Neural cell (in vitro differentiated cells): Measurements from ENCODE around the gene MKNK1.

Source experiments
- CTCF ChIP-seq: fragments of 450-650 bp; IDR thresholded peaks from 2 replicates; pipeline ENCODE4 v1.5.1; 2014; ENCODE audit warnings: antibody characterized with exemption, mild to moderate bottlenecking, moderate library complexity; ENCODE audit not compliant: poor library complexity, severe bottlenecking
- EP300 ChIP-seq: fragments of 450-650 bp; conservative IDR thresholded peaks from 2 replicates; pipeline ENCODE4 v1.6.1; 2014; ENCODE audit warnings: antibody characterized with exemption, mild to moderate bottlenecking, moderate library complexity; ENCODE audit not compliant: poor library complexity, severe bottlenecking
- RAD21 ChIP-seq: fragments of 450-650 bp; conservative IDR thresholded peaks from 2 replicates; pipeline ENCODE4 v1.6.1; 2014; ENCODE audit warnings: antibody characterized with exemption, mild to moderate bottlenecking, moderate library complexity
- REST ChIP-seq: IDR thresholded peaks from 2 replicates; pipeline ENCODE4 v1.6.1; 2012; ENCODE audit warnings: borderline replicate concordance

DNA sequence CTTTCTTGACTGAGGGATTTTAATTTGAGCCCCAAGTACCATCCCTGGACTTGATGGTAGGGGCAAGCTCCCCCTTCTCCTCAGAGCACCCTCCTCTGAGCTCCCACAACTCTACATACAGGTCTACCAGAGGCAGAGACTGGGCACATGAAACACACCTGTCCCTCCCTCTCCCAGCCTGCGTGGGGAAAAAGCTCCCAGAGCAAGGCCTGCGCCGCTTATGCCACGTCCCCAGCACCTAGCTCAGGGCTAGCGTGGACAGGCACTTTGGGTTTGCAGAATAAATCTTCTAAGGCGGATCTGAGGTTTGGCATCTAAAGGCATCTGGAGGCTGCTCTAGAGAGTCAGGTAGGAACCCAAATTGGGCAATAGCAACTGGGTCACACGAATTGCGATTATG is 45.1 kb downstream of the MKNK1 start:
- TF ChIP-seq CTCF: no peak
- no peak for TF ChIP-seq REST
- no peak for TF ChIP-seq EP300
- no peak for TF ChIP-seq RAD21
